Muscle of back (tissue), 11 donors: ENCODE results near the gene ATP6V0E1. TPM values are rescaled to one million over a fixed set of nuclear protein-coding genes. Genes with fewer than 3 reads are reported as not detected.

Source experiments
- DNase-seq, 3 donors: peaks; one replicate each; pipeline versions ENCODE4 v3.0.0 to v3.0.0-alpha.2; 2013
- polyA plus RNA-seq, 10 donors: library from polyadenylated mRNA; unstranded; fragments of 120-200 nt; gene quantifications; one replicate each; pipeline ENCODE4 v1.2.1, GENCODE V29; 2013; ENCODE audit not compliant: insufficient read length in 10 of 10

ATP6V0E1 gene
- polyA plus RNA-seq, 10 donors, result 88.1 to 115 (median 101) TPM

DNA sequence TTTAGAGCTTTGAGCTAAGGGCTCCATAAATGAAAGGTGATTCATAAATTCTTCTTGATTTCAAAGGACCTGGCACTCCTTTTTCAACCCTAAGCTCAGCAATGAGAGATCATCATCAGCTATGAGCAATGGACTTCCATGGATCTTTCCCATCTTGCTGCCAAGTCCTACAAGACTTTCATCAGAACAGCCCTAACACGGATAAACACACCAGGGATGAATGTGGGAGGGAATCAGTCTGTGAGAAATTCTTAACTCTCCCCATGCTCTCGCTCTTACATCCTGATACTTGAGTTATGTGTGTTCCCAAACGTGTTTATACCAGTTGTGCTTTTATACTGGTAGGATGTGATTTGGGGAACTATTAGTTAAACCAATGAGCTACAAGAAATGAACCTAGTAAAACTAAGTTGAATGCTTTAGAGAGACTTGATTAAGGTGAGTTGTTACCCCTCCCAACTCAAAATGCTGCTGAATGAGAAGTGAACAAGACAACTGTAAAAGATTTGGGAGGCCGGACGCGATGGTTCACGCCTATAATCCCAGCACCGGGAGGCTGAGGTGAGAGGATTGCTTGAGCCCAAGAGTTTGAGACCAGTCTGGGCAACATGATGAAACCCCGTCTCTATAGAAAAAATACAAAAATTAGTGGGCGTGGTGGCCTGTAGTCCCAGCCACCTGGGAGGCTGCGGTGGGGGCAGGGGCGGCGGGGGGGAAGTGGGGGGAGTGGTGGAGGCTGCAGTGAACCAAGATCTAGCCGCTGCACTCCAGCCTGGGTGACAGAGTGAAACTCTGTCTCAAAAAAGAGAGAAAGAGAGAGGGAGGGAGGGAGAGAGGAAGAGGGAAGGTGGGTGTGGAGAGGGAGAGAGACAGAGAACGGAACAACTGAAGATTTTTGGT lies 29.5 kb upstream of the ATP6V0E1 start:
- peak in 1 of 3 donors; percentile 91 for DNase-seq

DNA sequence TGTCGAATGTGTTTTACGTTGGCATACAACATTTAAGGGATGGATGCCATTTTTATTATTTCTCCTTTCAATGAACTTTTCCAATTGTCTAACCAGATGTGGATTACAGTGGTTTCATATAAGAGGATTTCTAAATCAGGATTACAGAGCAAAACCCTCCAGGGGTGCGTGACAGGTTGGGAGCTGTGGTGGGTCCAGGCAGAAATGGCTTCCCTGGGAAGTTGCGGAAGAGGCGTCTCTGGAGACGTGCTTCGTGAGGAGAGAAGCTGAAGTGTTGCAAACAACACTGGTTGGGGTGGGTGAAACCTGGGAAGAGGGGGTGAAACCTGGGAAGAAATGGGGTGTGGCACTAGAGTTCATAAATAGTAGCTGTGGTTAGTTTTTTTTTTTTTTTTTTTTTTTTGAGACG lies 28.8 kb upstream of the ATP6V0E1 start:
- DNase-seq, result no peak

DNA sequence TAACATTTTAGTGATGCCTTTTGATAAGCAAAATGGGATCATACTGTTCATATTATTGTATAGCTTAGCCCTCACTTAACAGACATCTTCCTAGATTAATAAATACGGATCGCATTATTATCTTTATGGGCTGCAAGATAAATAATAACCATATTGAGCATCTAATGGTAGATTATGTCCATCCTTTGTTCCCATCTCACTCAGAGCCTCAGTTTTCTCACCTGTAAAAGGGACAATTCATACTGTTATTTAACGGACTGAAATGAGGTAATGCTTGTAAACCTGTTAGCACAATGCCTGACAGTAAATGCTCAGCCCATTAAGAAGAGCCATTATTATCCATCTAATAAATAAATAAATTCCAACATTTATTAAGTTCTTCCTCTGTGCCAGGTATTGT lies 27.3 kb upstream of the ATP6V0E1 start:
- DNase-seq, result no peak

DNA sequence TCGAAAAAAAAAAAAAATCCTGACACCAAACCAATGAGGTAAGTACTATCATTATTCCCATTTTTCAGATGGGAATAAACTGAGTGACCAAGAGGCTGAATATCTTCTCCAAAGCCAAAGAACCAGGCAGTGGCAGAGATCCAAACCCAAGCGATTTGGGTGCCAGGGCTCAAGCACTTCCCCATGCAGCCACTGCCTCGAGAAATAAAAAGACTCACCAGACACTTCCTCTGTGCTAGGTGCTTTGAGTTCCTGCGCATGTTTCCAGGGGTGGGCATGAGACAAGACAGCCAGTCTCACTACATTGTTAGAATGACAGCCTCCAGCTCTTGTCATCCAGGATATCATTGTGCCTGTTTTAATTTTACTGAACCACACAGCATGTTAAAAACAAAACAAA lies 26.6 kb upstream of the ATP6V0E1 start:
- DNase-seq, result no peak

DNA sequence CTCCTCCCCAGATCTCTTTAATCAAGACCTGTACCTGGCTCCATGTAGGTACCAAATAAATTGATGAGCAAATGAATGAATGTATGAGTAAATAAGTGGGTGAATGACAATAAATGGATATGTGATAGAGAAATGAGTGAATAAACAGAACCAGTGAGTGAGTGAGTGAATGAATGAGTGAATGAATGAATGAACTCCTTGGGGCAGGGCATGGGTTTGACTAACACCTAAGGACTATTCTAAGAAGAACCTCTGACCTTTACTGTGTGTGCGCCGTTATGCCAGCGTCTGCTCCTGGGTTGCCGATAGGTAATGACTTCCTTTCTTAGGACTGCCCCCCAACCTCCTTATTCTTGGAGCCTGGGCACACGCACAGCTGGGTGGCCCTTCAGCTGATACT lies 26.1 kb upstream of the ATP6V0E1 start:
- no peak for DNase-seq

DNA sequence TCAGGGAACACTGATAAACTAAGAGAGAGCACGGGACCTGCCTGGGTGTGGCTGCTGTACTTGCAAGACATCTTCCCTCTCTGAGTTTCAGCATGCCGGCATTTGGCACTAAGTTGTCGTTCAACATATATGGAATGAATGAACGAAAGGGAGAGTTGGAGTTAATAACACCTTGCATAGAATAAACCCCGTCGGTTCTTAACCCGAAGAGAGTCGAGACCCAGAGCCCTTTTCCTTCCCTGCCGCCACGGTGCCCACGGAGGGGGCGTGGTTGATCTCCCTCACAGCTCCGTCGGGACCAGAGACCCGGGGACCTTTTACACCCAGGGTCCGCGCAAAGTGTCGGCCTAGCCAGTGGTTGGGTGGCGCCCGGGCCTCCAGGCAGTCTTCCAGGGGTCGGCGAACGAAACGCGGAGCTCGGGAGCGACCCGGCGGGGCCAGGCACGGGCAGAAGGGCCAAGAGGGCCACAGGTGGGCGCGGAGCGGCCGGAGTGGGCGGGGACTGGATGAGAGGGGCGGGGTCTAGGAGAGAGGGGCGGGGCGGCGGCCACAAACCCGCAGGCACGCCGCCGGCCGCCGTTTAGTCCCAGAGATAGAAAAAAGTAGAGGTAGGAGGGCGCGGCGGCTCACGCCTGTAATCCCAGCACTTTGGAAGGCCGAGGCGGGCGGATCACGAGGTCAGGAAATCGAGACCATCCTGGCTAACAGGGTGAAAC lies 25.1 kb upstream of the ATP6V0E1 start:
- DNase-seq, result peak; percentile 40 to 67 (median 41)

DNA sequence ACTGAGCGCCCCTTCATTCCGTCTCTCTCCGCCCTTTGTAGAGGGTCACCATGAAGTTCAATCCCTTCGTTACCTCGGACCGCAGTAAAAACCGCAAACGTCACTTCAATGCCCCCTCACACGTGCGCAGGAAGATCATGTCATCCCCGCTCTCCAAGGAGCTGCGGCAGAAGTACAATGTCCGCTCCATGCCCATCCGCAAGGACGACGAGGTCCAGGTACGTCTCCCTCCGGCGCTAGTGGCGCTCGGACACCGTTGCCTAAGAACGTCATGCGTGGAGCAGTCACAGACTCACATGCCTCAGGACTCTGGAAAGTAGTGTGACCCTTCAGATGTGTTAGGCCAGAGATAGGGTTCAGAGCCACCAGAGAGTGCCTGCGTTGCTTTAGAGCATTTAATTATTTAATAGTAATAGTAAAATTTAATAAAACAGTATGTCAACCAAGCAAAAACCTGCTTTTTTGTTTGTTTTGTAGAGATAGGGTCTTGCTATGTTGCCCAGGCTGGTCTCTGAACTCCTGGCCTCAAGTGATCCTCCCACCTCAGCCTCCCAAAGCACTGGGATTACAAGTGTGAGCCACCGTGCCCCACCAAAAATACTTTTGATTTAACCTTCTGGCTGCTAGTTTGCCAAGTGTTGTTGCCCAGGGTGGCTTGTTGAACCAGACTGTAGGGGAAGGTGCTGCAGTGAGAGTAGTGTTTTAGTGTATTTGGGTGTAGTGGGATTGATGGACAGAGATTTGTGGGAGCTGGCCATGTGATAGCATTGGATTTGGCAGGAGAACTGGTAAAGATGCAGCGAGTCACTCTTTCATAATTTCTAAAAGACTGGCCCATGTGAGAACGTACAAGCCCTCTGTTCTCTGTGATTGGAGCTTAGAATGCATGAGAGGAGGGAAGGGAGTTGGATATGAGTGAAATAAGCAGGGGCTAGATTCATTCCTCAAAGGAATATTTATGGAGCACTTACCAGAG lies 23.5 kb upstream of the ATP6V0E1 start:
- no peak for DNase-seq

DNA sequence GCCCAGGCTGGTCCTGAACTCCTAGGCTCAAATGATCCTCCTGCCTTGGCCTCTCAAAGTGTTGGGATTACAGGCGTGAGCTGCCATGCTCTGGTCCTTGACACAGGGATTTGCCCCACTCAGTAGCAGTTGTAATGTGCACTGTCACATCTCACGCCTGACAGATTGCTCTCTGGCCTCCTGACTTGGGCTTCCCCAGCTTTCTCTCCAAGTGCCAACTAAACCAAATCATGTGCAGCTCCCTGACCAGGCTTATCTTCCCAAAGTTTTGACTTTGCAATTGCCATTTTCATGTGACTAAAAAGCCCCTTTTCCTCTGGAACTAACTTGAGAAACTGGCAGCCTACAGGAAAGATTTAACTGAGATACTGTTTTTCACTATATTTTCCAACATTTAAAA lies 13.7 kb upstream of the ATP6V0E1 start:
- no peak for DNase-seq

DNA sequence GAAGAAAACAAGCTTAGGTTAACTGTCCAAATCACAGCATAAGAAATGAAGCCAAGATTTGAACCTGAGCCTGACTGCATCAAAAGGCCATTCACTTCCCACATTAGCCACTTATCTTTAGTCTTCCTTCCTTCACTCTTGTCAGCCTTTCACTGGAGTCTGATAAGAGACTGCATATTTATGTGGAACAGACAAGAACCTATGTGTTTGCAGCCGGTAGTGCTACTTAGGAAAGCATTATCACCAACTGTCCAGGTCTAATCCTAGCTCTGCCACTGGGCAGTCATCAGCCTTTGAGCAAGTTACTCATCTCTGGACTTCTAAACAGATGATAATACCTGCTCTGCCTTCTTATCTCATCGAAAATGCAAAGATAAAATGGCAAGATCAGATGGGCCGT lies 12.1 kb upstream of the ATP6V0E1 start:
- DNase-seq, result no peak

DNA sequence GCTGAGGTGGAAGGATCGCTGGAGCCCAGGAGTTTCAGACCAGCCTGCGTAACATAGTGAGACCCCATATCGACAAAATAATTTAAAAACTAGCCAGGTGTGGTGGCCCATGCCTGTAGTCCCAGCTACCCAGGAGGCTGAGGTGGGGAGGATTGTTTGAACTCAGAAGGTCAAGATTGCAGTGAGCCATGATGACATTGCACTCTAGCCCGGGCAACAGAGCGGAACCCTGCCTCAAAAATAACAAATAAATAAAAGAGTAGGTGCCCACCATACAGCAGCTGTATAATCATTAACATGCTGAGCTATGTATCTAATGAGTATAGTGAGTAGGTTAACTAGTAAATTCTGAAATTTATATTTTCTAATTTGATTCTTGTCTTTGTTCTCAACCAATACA lies 11.0 kb upstream of the ATP6V0E1 start:
- no peak for DNase-seq

DNA sequence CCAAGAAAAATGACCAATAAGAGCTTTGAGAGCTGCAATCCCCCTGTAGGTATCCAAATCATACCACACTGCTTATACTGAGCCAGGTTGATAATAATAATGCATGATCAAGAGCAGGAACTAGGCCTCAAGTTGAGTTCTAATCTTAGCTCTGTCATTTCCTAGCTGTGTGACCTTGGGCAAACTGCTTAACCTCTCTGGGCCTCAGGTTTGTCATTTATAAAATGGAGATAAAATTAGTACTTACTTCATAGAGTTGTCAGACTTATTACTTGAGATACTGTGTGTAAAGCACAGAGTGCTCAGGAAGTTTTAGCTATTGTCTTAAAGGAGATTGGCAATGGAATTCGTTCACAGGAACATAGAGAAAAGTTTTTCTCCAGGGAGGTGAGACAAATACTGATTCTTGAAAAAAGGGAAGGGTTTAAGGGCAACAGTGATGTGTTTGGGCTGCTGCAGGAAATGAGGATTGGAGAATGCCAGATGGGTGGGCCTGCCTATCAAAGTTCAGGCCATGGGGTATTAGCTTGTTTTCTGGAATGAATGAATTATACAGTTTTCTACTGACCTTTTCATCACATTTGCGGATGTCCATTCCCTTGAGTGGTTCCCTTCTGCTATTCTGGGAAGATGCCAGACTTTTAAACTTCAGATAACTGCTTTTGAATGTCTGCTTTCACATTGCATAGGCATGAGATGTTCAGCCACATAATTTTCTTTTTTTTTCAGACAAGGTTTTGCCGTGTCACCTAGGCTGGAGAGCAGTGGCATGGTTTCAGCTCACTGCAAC lies 10.2 kb upstream of the ATP6V0E1 start:
- DNase-seq, result peak in 1 of 3 donors; percentile 51

DNA sequence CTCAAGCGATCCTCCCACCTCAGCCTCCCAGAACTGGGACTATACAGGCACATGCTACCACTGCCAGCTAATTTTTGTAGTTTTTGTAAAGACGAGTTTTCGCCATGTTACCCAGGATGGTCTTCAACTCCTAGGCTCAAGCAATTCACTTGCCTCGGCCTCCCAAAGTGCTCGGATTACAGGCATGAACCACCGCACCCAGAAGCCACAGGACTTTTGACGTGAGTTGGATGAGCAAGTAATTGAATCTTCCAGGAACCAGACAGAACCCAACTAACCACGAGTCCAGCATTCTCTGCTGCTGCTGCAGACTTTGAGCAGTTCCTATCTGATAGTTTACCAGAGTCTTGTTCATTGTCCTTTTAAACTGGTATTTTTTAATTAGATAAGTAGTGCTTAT lies 9.6 kb upstream of the ATP6V0E1 start:
- no peak for DNase-seq

DNA sequence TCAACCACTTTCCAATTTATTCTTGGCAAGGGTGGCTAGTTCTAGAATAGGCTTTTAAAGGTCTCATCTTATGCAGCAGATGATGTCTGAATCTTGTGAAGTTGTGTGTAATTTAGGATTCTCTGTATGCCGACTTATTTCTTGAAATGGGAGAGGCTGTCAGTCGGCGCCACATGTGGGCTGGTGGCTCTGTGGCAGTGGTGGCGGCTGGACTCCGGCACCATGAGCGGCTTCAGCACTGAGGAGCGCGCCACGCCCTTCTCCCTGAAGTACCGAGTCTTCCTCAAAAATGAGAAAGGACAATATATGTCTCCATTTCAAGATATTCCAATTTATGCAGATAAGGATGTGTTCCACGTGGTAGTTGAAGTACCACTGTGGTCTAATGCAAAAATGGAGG lies 8.3 kb upstream of the ATP6V0E1 start:
- no peak for DNase-seq

DNA sequence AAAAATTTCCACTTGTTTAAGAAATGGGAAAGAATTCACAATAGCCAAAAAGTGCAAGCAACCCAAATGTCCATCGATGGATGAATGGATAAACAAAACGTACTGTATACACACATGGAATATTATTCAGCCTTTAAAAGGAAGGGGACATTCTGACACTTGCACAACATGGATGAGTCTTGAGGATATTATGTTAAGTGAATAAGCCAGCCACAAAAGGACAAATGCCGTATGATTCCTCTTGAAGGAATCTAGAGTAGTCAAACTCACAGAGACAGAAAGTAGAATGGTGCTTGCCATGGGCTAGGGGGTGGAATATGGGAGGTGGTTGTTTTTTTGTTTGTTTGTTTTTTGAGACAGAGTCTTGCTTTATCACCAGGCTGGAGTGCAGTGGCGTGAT lies 3.8 kb upstream of the ATP6V0E1 start:
- DNase-seq, result no peak

DNA sequence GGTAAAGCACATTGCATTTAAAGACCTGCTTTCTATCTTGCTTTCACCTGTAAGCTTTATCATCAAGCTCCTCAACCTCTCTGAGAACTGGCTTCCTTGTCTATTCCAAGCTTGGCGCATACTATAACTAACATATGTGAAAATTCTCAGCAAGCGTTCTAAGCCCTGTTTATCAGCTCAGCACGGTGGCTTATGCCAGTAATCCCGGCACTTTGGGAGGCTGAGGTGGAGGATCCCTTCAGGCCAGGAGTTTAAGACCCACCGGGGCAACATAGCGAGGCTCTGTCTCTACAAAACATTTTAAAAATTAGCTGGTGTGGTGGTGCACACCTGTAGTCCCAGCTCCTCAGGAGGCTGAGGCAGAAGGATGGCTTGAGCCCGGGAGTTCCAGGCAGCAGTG lies 1.6 kb upstream of the ATP6V0E1 start:
- no peak for DNase-seq

DNA sequence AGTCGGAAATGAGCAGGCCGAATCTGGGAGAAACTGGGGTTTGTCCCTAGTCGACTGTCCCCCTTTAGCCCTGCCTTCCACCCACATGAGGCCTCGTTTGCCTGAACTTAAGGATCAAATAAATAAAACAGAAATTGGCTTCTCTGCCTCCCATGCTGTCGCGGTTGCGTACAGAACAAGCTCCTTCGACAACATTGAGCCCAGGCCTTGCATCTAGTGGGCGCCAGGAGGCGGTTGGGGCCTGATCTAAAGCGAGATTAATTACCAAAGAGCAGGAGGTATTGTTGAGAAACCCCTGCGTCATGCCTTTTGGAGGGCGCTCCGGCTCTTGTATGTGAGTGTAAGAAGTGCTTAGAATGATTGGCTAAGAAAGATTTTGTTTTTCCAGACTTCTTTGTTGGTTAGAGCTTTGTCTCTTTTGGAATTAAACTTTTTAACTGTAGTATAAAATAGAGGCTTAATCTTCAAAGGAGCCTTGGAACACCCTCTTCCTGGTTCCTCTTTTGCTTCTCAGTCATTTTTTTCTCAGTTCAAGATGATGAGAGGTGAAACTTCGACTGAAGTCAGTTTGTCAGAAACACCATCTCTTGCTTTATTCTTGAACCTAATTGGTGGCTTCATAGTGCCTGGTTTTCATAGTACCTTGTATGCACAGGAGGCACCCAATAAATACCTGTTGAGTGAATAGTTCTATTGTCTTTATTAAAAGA lies 828 bp downstream of the ATP6V0E1 start:
- peak; percentile 65 to 85 (median 69) for DNase-seq

DNA sequence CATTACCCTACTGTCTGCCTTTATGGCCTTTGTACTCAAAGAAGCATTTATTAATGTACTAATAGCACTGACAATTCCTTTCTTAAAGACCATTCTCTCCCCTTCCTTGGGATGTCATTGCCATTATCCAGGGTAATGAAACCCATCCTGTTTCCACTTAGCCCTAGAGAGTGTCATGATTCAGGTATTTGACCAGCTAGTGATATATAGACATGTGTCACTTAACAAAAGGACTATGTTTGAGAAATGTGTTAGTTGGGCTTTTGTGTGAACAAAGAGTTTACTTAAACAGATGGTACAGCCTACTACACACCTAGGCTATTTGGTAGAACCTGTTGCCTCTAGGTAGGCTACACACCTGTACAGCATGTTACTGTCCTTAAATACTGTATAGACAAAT lies 2.0 kb downstream of the ATP6V0E1 start:
- DNase-seq, result no peak

DNA sequence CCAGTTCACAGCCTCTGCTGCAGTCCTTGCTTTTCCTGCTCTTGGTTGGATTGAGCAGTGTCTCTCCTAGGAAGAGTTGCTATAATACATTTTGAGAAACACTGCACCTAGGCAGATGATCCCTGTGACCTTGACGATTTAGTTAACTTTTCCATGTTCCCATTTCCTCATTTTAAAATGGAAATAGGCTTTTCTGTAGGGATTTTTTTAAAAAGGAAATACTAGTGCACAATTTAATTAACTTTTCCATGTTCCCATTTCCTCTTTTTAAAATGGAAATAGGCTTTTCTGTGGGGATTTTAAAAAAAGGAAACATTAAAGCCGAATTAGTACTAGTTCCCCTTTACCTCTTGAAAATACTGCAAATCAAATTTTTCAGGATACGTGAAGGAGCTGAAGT lies 4.7 kb downstream of the ATP6V0E1 start:
- no peak for DNase-seq

DNA sequence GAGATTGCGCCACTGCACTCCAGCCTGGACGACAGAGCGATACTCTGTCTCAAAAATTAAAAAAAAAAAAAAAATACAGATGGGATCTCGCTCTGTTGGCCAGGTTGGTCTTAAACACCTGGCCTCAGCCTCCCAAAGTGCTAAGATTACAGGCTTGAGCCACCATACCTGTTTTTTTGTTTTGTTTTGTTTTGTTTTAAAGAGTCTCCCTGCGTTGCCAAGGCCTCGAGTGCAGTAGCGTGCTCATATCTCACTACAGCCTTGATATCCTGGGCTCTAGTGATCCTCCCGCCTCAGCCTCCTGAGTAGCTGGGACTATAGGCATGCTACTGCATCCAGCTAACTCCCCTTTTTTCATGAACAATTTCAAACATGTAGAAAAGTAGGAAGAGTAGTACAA lies 7.2 kb downstream of the ATP6V0E1 start:
- DNase-seq, result no peak

DNA sequence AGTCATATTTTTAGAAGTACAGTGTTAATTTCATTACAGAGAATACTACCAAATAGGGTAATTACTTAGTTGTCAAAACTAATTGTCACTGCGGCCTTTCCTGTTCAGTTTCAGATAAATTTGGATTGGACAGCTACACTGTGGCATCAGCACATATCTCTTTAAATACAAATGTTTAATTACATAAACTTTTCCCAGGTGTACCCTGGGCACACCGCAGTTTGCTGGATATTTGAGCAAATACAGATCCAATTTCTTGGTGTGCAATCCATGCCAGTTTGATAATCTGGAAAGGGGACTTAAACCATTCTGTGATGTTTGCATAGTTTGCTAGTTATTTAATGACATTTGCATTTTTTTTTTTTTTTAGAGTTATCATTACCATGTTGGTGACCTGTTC lies 10.8 kb downstream of the ATP6V0E1 start:
- no peak for DNase-seq
